H1 (cell line): ENCODE results near the gene ZNF451. TPM values are rescaled to one million over a fixed set of nuclear protein-coding genes. Genes with fewer than 3 reads are reported as not detected.

Experiments used
- CTCF ChIA-PET: fragments of 300-600 bp; sonication (Branson Sonifier 250); formaldehyde crosslinking; loops from one replicate; lab custom pipeline; 2021; ENCODE audit not compliant: partially characterized antibody; lab: Charles Lee
- POLR2A ChIA-PET: fragments of 300-600 bp; sonication (Branson Sonifier 250); formaldehyde crosslinking; loops from one replicate; lab custom pipeline; 2021; ENCODE audit warnings: inconsistent platforms; ENCODE audit not compliant: partially characterized antibody; lab: Charles Lee
- DNase-seq, 2 experiments: peaks; one replicate each; pipeline versions ENCODE4 v3.0.0 to v3.0.0-alpha.2; 2010 to 2022; ENCODE audit warnings: low spot score in 2 of 2, low read depth in 1 of 2, mixed read lengths in 1 of 2
- FAIRE-seq: peaks from 2 replicates; lab custom pipeline; 2011; peaks lifted over from hg19 to GRCh38; lab: Jason Lieb, UNC
- H2AFZ ChIP-seq: 2 replicates; pipeline ENCODE4 v1.8.1; 2012; ENCODE audit warnings: low read length, inconsistent platforms
- H2AK5ac ChIP-seq: 2 replicates; pipeline ENCODE4 v1.6.1; 2013; ENCODE audit warnings: low read depth, low read length
- H2BK120ac ChIP-seq: replicated peaks from 2 replicates; pipeline ENCODE3; 2013; ENCODE audit warnings: low read depth, low read length, inconsistent platforms
- H2BK12ac ChIP-seq: 2 replicates; pipeline ENCODE4 v1.6.1; 2013; ENCODE audit warnings: low read depth, low read length
- H2BK15ac ChIP-seq: 2 replicates; pipeline ENCODE4 v1.6.1; 2013; ENCODE audit warnings: low read length
- H2BK20ac ChIP-seq: 2 replicates; pipeline ENCODE4 v1.6.1; 2013; ENCODE audit warnings: low read length
- H2BK5ac ChIP-seq: 2 replicates; pipeline ENCODE4 v1.6.1; 2013; ENCODE audit warnings: low read depth, low read length
- H3K14ac ChIP-seq: 2 replicates; pipeline ENCODE4 v1.6.1; 2013; ENCODE audit warnings: inconsistent platforms; ENCODE audit not compliant: insufficient read length
- H3K18ac ChIP-seq: 2 replicates; pipeline ENCODE4 v1.6.1; 2013; ENCODE audit warnings: low read length; ENCODE audit errors: extremely low read depth
- H3K23ac ChIP-seq: 2 replicates; pipeline ENCODE4 v1.6.1; 2013; ENCODE audit warnings: inconsistent platforms; ENCODE audit not compliant: insufficient read length
- H3K23me2 ChIP-seq: 2 replicates; pipeline ENCODE4 v1.6.1; 2013; ENCODE audit warnings: low read depth, low read length
- H3K27ac ChIP-seq: 2 replicates; pipeline ENCODE4 v1.6.1; 2011; ENCODE audit warnings: low read depth, low read length, inconsistent platforms
- H3K27me3 ChIP-seq, 4 experiments: replicated peaks in 1 of 4; 1 replicate in 1 of 4; 2 replicates in 3 of 4; pipeline versions ENCODE4 v1.6.1 to v1.8.1; 2011 to 2013; ENCODE audit warnings: low read length in 3 of 4, mild to moderate bottlenecking in 3 of 4, inconsistent platforms in 2 of 4, mixed read lengths in 2 of 4, moderate library complexity in 1 of 4; ENCODE audit not compliant: control insufficient read depth in 3 of 4, insufficient read depth in 3 of 4; ENCODE audit errors: extremely low read depth in 1 of 4
- H3K36me3 ChIP-seq, 4 experiments: 2 replicates each; pipeline versions ENCODE4 v1.6.1 to v1.8.1; 2011 to 2013; ENCODE audit warnings: mild to moderate bottlenecking in 4 of 4, low read length in 3 of 4, moderate library complexity in 2 of 4, control low read depth in 1 of 4, inconsistent platforms in 1 of 4; ENCODE audit not compliant: insufficient read depth in 4 of 4, control insufficient read depth in 2 of 4
- H3K4ac ChIP-seq: replicated peaks from 2 replicates; pipeline ENCODE3; 2013; ENCODE audit warnings: low read length, low read depth, mixed read lengths, inconsistent platforms; ENCODE audit not compliant: insufficient read length
- H3K4me1 ChIP-seq, 4 experiments: replicated peaks in 1 of 4; 1 replicate in 1 of 4; 2 replicates in 3 of 4; pipeline versions ENCODE4 v1.6.1 to v1.8.1; 2011 to 2013; ENCODE audit warnings: low read length in 3 of 4, inconsistent platforms in 2 of 4, mixed read lengths in 1 of 4; ENCODE audit not compliant: insufficient read depth in 4 of 4, control insufficient read depth in 3 of 4
- H3K4me2 ChIP-seq, 2 experiments: 2 replicates each; pipeline versions ENCODE4 v1.6.1 to v1.8.1; 2011 to 2013; ENCODE audit warnings: low read depth in 2 of 2, low read length in 2 of 2, control low read depth in 1 of 2, inconsistent platforms in 1 of 2, mild to moderate bottlenecking in 1 of 2; ENCODE audit not compliant: insufficient read depth in 1 of 2
- H3K4me3 ChIP-seq, 4 experiments: fragments of 200-600, 300-600 bp in 1 of 4; sonication (generic), shearing (Covaris generic), sonication (Bioruptor Twin) in 1 of 4; 2 replicates each; pipeline versions ENCODE4 v1.5.1 to v1.8.1; 2011 to 2016; ENCODE audit warnings: low read length in 4 of 4, low read depth in 3 of 4, control low read depth in 2 of 4, inconsistent platforms in 2 of 4, mild to moderate bottlenecking in 2 of 4, mixed read lengths in 1 of 4, moderate library complexity in 1 of 4; ENCODE audit not compliant: insufficient read depth in 2 of 4; ENCODE audit errors: extremely low read depth in 1 of 4
- H3K56ac ChIP-seq: replicated peaks from 2 replicates; pipeline ENCODE3; 2013; ENCODE audit warnings: low read depth, mild to moderate bottlenecking, mixed read lengths, low read length, inconsistent platforms; ENCODE audit not compliant: insufficient read length
- H3K79me1 ChIP-seq: 2 replicates; pipeline ENCODE4 v1.6.1; 2013; ENCODE audit warnings: low read depth, low read length, control low read depth
- H3K79me2 ChIP-seq, 2 experiments: 2 replicates each; pipeline versions ENCODE4 v1.6.1 to v1.8.1; 2012 to 2013; ENCODE audit warnings: low read length in 2 of 2, mild to moderate bottlenecking in 2 of 2, inconsistent platforms in 1 of 2; ENCODE audit not compliant: insufficient read depth in 2 of 2, control insufficient read depth in 1 of 2
- H3K9ac ChIP-seq, 4 experiments: replicated peaks in 1 of 4; 1 replicate in 1 of 4; 2 replicates in 3 of 4; pipeline versions ENCODE4 v1.6.1 to v1.8.1; 2011 to 2013; ENCODE audit warnings: low read depth in 3 of 4, low read length in 3 of 4, control low read depth in 2 of 4, mild to moderate bottlenecking in 2 of 4, moderate library complexity in 2 of 4, inconsistent platforms in 1 of 4; ENCODE audit errors: extremely low read depth in 1 of 4
- H3K9me3 ChIP-seq, 2 experiments: 2 replicates each; pipeline versions ENCODE4 v1.6.1 to v1.8.1; 2012 to 2013; ENCODE audit warnings: mild to moderate bottlenecking in 2 of 2, moderate library complexity in 2 of 2, control low read depth in 1 of 2, inconsistent platforms in 1 of 2, low read depth in 1 of 2, low read length in 1 of 2, mixed read lengths in 1 of 2; ENCODE audit not compliant: insufficient read depth in 2 of 2
- H4K20me1 ChIP-seq, 2 experiments: replicated peaks in 1 of 2; 2 replicates each; pipeline versions ENCODE3 to v1.8.1; 2011 to 2013; ENCODE audit warnings: inconsistent platforms in 2 of 2, low read length in 2 of 2, mild to moderate bottlenecking in 1 of 2; ENCODE audit not compliant: insufficient read depth in 2 of 2, control insufficient read depth in 1 of 2
- H4K5ac ChIP-seq: 2 replicates; pipeline ENCODE4 v1.6.1; 2013; ENCODE audit warnings: low read length, low read depth, mixed read lengths, inconsistent platforms; ENCODE audit not compliant: insufficient read length
- H4K8ac ChIP-seq: 2 replicates; pipeline ENCODE4 v1.8.0; 2013; ENCODE audit warnings: mild to moderate bottlenecking, moderate library complexity, low read length, inconsistent platforms; ENCODE audit not compliant: insufficient read depth; ENCODE audit errors: extremely low read depth
- H4K91ac ChIP-seq: replicated peaks from 2 replicates; pipeline ENCODE3; 2013; ENCODE audit warnings: low read length, mixed read lengths, inconsistent platforms; ENCODE audit not compliant: insufficient read length
- CHD1 ChIP-seq: IDR thresholded peaks from 2 replicates; pipeline ENCODE4 v1.6.1; 2012; ENCODE audit warnings: low read depth, low read length, improper control_type of control experiment
- CTBP2 ChIP-seq: IDR thresholded peaks from 2 replicates; pipeline ENCODE4 v1.7.0; 2011; ENCODE audit warnings: borderline replicate concordance, mild to moderate bottlenecking, moderate library complexity, mixed read lengths, low read length; ENCODE audit not compliant: insufficient read depth, insufficient read length
- PHF8 ChIP-seq: fragments of 200-600 bp; sonication (generic); conservative IDR thresholded peaks from 2 replicates; pipeline ENCODE4 v1.7.1; 2012; ENCODE audit warnings: low read depth, mild to moderate bottlenecking, inconsistent platforms, low read length, moderate library complexity
- SAP30 ChIP-seq: fragments of 300-600 bp; sonication (generic); IDR thresholded peaks from 2 replicates; pipeline ENCODE4 v1.7.1; 2012; ENCODE audit warnings: low read length, moderate library complexity, mild to moderate bottlenecking, inconsistent platforms; ENCODE audit not compliant: insufficient read depth, insufficient replicate concordance
- SIRT6 ChIP-seq: IDR thresholded peaks from one replicate; pipeline ENCODE4 v1.7.1; 2012; ENCODE audit warnings: low read length, inconsistent platforms
- SIX5 ChIP-seq: IDR thresholded peaks from 2 replicates; pipeline ENCODE4 v1.6.1; 2011; ENCODE audit warnings: mild to moderate bottlenecking, low read depth, low read length
- SP4 ChIP-seq: IDR thresholded peaks from 2 replicates; pipeline ENCODE4 v1.6.1; 2012; ENCODE audit warnings: low read length, inconsistent platforms
- TCF12 ChIP-seq: IDR thresholded peaks from 2 replicates; pipeline ENCODE4 v1.6.1; 2011; ENCODE audit warnings: low read depth, mild to moderate bottlenecking, low read length
- TEAD4 ChIP-seq: IDR thresholded peaks from 2 replicates; pipeline ENCODE4 v1.6.1; 2012; ENCODE audit warnings: low read depth, low read length, inconsistent platforms, mixed read lengths
- ZNF274 ChIP-seq: IDR thresholded peaks from 2 replicates; pipeline ENCODE4 v1.7.0; 2012; ENCODE audit warnings: low read length, borderline replicate concordance; ENCODE audit errors: extremely low read depth
- WGBS, 2 experiments: shearing (Covaris generic) in 1 of 2; methylation state at CpG; one replicate each; pipeline versions ENCODE4 v1.1.6 to v1.1.7; 2013 to 2015; ENCODE audit warnings: low lambda C conversion rate in 2 of 2, mixed read lengths in 2 of 2, inconsistent platforms in 1 of 2, low coverage in 1 of 2, missing lambda C conversion rate in 1 of 2; ENCODE audit not compliant: insufficient replicate concordance in 2 of 2, insufficient coverage in 1 of 2, insufficient read length in 1 of 2; ENCODE audit errors: extremely low coverage in 1 of 2, missing lambda C conversion rate in 1 of 2; 5-methylcytosine and 5-hydroxymethylcytosine counted together
- polyA plus RNA-seq, 7 experiments: library from polyadenylated mRNA; depleted of rRNA in 3 of 7; stranded (reverse) in 5 of 7; unstranded in 2 of 7; fragments of >200 nt in 5 of 7; fragments of 200-250 nt in 2 of 7; gene quantifications; 1 replicate in 5 of 7; 2 replicates in 1 of 7; 4 replicates in 1 of 7; pipeline versions ENCODE4 v1.2.1 to v1.2.3, GENCODE V29; 2011 to 2013; ENCODE audit warnings: missing spikeins in 2 of 7, mixed read lengths in 2 of 7
- total RNA-seq: library from RNA; stranded (reverse); fragmentation: NEBNext Ultra II Directional; extraction: Animal tissue kit (Norgen Biotek cat#: 25700); gene quantifications from 2 replicates; pipeline ENCODE4 v1.2.1, GENCODE V29; 2021

The ZNF451 gene
- total and polyA plus RNA-seq, 2 of the 8 experiments (the other 6 are each of a cell fraction or from before 2014, with no cell fraction given): 10.7 to 56.8 TPM

- no peak for FAIRE-seq
These were observed 92.0 kb downstream of the ZNF451 start for GRCh38 chr6:57182017-57182432.

More at GRCh38 chr6:57182017-57182432, 92.0 kb downstream of the ZNF451 start:
- ChIA-PET POLR2A (interaction anchor here (1.5 kb wide), 1 partner anchor 10 kb away, joined by 3 read pairs; no protein-coding TSS in a partner anchor), CTCF (no interaction called here)
- H2BK5ac ChIP-seq: no peak overlapping the region
- H3K27ac ChIP-seq: no peak overlapping the region
- H4K20me1 ChIP-seq: peaks cover 0 to 2% of the 10 kb centered on the region in 2 experiments
- H3K23me2 ChIP-seq: no peaks in the 10 kb centered on the region
- no peak overlapping the region for H2BK15ac ChIP-seq
- no peak overlapping the region for H3K23ac ChIP-seq
- H3K18ac ChIP-seq: no peak overlapping the region
- H3K14ac ChIP-seq: no peak overlapping the region
- no peak overlapping the region for H3K9ac ChIP-seq
- no peak overlapping the region for H3K4me2 ChIP-seq
- no peak overlapping the region for H2BK20ac ChIP-seq
- no peak overlapping the region for H4K91ac ChIP-seq
- no peak overlapping the region for H3K4ac ChIP-seq
- H3K4me3 ChIP-seq: no peak overlapping the region
- peaks cover 0 to 2% (median 0%) of the 10 kb centered on the region in 4 experiments; a peak in 1 of 7 replicates for H3K4me1 ChIP-seq
- H2BK12ac ChIP-seq: no peak overlapping the region
- H3K27me3 ChIP-seq: no peaks in the 10 kb centered on the region
- peaks cover 2 to 30% (median 10%) of the 10 kb centered on the region in 4 experiments; a peak in 5 of 8 replicates for H3K36me3 ChIP-seq
- H4K8ac ChIP-seq: no peak overlapping the region
- no peaks in the 10 kb centered on the region; the same call in 1 of the 2 replicates for H3K79me1 ChIP-seq
- H3K9me3 ChIP-seq: no peaks in the 10 kb centered on the region
- H4K5ac ChIP-seq: no peak overlapping the region
- H3K79me2 ChIP-seq: peaks cover 0 to 38% of the 10 kb centered on the region in 2 experiments; a peak in 2 of 4 replicates
- no peak for DNase-seq
- WGBS, 2 experiments: 92% methylated on average over 2 of the region's 2 CpGs; no CpG with 5 or more reads in 1 of the 2 experiments
- H2BK120ac ChIP-seq: no peak overlapping the region
- H2AFZ ChIP-seq: no peak overlapping the region
- H3K56ac ChIP-seq: no peak overlapping the region
- H2AK5ac ChIP-seq: no peak overlapping the region
- TF ChIP-seq SAP30: no peak
- TF ChIP-seq ZNF274: no peak
- TF ChIP-seq SIX5: no peak
- TF ChIP-seq PHF8: no peak
- TF ChIP-seq CHD1: no peak
- no peak for TF ChIP-seq TEAD4
- no peak for TF ChIP-seq SIRT6
- no peak for TF ChIP-seq TCF12
- TF ChIP-seq SP4: no peak
- TF ChIP-seq CTBP2: no peak
